GM18909 (cell line): Measurements from ENCODE around the gene ZBTB17.
A peak's percentile ranks its signal among the peaks of the same experiment; 100 is the strongest.

Experiments
- ATAC-seq: cut with Tn5 transposase; IDR thresholded peaks from one replicate; pipeline ENCODE4 v1.9.1; 2021; ENCODE audit warnings: mild to moderate bottlenecking; ENCODE audit not compliant: unreplicated experiment, poor library complexity

The ZBTB17 gene

DNA sequence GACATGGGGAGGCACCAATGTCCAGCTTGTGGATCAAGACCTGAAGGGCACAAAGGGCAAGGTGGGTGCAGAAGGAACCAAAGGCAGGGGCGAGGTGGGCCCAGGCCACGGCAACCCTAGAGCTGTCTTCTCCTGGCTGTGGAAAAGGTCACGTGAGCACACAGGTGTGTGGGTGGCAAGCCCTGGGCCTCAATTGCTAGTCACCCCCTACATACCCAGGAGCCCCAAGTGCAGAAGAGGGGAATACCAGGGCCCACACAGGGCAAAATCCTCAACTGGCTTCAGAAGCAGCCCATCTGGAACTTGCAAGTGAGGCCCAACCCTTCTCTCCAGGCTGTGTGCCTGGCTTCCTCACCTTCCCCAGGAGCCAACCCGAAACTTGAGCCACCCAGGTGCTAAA lies 25.6 kb downstream of the ZBTB17 start:
- no peak for ATAC-seq

DNA sequence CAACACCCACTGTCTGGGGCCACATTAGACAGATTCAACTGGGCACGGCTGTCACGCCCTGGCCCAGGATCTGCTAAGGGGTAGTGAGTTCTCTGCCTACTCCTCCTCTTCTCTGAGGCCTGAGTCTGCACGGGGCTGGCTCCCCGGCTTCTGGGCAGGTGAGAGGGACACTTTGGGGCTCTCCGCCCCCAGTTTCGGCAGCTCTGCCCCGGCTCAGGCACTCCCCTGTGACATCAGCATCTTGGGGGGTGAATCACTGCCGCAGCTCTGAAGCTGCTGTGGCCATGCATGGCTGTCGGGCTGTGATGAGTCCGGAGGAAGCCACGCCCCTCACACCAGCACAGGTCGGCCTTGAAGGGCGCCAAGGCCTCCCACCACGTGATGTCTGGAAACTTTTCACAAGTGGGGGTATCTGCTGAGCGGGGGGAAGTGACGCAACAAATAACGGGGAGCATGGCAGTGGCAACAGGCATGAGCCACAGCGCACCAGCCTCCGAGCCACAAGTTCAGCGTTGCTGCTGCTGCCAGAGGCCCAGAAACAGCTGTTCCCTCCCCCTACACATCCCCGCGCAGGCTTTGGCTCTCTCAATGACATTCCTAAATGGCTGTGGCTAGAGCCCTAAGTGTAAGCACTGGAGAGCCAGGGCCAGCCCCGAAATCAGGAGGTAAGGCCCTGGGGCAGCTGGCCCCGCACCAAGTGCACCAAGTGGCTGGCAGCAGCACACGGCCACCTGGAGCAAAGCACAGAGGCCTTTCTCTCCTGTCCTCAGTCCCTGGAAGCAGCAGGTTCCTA lies 26.3 kb downstream of the ZBTB17 start:
- ATAC-seq, result peak; percentile 54

DNA sequence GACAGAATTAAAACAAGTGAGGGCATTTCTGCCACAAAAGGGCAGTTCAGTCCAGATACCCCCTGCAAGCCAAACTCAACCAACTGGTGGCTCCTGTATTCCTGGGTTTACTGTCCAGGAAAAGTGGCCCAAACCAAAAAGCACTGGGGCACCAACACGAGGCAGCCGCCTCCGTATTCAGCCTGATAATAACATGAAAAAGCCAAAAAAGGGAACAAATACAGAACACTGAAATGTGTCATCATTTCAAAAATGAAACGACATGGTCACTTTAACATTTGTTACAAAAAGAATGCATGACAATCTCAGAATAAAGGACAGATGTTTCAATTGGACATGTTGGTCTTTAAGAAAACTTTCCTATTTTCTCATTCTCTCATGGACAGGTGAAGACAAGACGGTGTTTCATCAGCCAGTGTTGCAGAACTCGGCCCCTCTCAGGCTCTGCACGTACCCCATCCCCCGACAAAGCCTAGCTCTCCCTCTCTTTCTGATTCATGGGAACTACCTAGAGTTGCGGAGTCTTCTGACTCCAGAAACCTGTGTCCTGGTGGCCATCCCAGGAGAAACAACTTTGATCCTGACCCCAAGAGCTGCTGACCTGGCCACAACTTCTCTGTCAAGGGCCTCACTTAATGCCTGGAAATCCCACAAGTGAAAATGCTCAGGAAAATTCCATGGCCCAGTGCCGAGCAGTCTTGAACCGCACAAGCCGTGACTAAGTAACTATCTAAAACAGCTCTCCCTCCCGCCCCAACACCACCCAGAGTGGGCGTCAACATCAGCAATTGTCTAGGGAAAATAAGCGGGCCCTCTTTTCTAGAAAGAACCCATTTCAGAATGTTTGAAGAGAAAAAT lies 27.1 kb downstream of the ZBTB17 start:
- ATAC-seq, result peak; percentile 11

DNA sequence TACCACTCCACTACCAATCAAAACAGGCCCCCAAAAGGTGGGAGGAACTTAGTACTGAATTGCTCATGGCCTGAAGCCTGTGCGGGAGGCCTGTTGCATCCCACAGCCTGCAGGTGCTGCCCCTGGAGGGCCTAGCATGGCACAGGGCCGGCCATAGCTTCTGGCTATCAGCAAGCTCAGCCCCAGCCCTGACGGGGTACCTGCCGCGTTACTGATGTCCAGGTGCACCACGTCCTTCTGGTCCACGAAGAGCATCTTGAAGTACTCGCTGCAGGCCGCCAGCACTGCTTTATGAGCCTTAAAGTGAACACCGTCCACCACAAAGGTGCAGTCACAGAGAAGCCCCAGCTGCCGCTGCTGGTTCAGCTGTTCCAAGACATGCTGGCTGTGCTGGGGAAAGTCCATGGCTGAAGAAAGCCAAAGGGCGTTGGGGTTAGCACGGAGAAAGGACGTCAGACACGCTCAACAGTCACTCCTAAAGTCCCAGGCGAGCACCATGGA lies 27.8 kb downstream of the ZBTB17 start:
- no peak for ATAC-seq

DNA sequence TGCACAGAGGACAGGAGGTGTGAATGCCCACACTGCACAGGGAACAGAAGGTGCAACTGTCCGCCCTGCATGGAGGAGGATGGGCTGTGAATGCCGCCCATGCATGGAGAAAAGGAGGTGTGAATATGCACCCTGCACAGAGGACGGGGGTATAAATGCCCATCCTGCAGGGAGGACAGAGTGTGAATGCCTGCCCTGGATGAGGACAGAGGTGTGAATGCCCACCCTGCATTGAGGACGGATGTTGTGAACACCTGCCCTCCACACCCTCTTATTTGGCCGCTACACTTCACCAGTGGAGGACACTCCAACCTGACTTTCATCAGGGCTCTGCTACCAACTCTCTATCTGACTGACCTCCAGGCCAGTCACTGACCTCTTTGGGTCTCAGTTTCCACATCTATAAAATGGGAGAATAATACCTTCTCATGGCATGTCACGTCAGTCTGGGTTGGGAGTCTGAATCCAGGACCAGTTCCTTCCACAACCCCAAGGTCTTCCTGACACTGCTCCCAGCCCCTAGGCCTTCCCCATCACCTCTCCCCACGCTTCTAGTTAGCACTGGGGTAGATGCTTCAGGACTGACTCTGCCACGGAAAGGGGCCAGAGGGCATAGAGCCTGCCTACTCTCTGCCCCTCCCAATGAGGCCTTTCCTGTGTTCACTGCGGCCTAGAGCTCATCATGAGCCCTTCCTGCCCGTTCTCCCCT lies 28.4 kb downstream of the ZBTB17 start:
- ATAC-seq, result no peak

GRCh38 chr1:15946571-15947381 lies 29.1 kb downstream of the ZBTB17 start:
- no peak for ATAC-seq

DNA sequence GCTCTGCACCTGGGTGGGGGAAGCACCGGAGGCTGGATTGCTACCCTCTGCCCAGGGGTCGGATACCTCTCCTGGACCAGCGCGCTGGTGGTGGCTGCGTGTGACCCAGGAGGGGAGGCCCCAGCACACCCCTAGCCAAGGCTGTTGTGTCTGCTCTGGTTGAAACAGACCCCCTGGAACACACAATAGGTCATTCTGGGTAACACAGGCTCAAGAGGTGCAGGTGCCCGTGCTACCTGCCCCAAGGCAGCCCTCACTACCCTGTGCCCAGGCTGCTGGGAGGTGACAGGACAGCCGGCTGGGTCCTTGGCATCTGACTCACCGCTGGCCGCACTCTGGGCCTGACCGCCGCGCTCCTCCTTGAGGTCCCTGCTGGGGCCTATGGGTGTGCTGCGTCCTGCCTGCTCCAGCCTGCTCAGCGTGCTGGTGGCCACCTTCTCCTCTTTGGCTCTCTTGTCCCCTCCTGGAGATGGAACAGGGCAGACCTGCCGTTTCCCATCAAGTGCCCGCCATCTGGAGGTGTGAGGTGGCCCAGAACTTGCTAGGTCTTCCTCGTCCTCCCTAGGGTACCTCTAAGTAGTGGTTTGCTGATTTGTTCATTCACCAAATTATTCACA lies 30.0 kb downstream of the ZBTB17 start:
- ATAC-seq, result no peak

GRCh38 chr1:15945011-15945831 lies 30.7 kb downstream of the ZBTB17 start:
- no peak for ATAC-seq

DNA sequence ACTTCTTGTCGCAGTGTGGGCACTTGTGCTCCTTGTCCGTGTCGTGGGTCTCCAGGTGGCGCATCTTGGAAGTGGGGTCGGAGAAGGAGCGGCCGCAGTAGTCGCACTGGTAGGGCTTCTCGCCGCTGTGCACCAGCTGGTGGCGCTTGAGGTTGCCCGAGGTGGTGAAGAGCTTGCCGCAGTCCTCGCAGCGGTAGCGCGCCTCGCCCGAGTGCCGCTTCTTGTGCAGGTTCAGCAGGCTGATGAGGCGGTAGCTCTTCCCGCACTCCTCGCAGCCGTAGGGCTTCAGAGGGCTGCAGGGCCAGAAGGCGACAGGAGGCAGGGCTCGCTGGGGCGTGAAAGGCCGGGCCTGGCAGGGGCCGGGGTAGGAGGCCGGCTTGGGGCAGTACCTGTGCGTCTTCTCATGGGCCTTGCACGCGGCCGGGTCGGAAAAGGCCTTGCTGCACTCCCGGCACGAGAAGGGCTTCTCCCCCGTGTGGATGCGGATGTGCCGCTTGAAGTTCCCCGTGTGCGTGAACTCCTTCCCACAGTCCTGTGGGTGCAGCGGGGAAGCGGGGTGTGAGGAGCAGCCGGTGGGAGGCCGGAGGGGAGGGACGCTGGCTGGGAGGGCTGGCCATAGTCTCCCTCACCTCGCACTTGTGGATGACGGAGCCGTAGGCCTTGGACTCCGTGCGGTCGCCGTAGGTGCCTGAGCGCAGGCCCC lies 31.4 kb downstream of the ZBTB17 start:
- no peak for ATAC-seq

GRCh38 chr1:15943992-15944307 lies 32.0 kb downstream of the ZBTB17 start:
- no peak for ATAC-seq

GRCh38 chr1:15943328-15943991 lies 32.4 kb downstream of the ZBTB17 start:
- ATAC-seq, result no peak

- ATAC-seq, result no peak
These were observed 33.1 kb downstream of the ZBTB17 start for GRCh38 chr1:15942661-15943327.

GRCh38 chr1:15941899-15942660 lies 33.8 kb downstream of the ZBTB17 start:
- no peak for ATAC-seq

- no peak for ATAC-seq
These were observed 34.7 kb downstream of the ZBTB17 start for GRCh38 chr1:15941044-15941840.

GRCh38 chr1:15940110-15941043 lies 35.5 kb downstream of the ZBTB17 start:
- no peak for ATAC-seq
